ENCODE results near the gene STAC2. TPM values are rescaled to one million over a fixed set of nuclear protein-coding genes. Genes with fewer than 3 reads are reported as not detected.

Gene STAC2
- total and polyA plus RNA-seq, 2 of the 13 experiments (the other 11 are each of a cell fraction or from before 2014, with no cell fraction given), result not detected

GRCh38 chr17:39231591-39232551 lies 6.1 kb upstream of the STAC2 start (continued):
- no peak for TF ChIP-seq PRDM4 (CRISPR knock-in tag; IDR thresholded peaks at IDR 0.05; ENCODE audit: borderline replicate concordance)
- no peak for TF ChIP-seq ZBTB34 (CRISPR knock-in tag; IDR thresholded peaks at IDR 0.05)
- TF ChIP-seq ZNF674 (CRISPR knock-in tag; IDR thresholded peaks at IDR 0.05; ENCODE audit: low read depth), result no peak
- TF ChIP-seq SSRP1 (CRISPR knock-in tag; IDR thresholded peaks at IDR 0.05), result no peak
- TF ChIP-seq ZNF605 (CRISPR knock-in tag; IDR thresholded peaks at IDR 0.05), result no peak
- TF ChIP-seq TIGD3 (CRISPR knock-in tag; IDR thresholded peaks at IDR 0.05; ENCODE audit: borderline replicate concordance), result no peak
- no peak for TF ChIP-seq ZKSCAN1 (IDR thresholded peaks at IDR 0.05; ENCODE audit: low read length)
- no peak for TF ChIP-seq DPF2 (CRISPR knock-in tag; IDR thresholded peaks at IDR 0.05; ENCODE audit: borderline replicate concordance, low read depth)
- no peak for TF ChIP-seq ZNF501 (CRISPR knock-in tag; IDR thresholded peaks at IDR 0.05)
- no peak for TF ChIP-seq HHEX (CRISPR knock-in tag; IDR thresholded peaks at IDR 0.05)
- TF ChIP-seq SAFB2 (CRISPR knock-in tag; IDR thresholded peaks at IDR 0.05; ENCODE audit: borderline replicate concordance, low read depth), result no peak
- TF ChIP-seq ZMYM2 (CRISPR knock-in tag; IDR thresholded peaks at IDR 0.05), result no peak
- TF ChIP-seq NR2F6 (IDR thresholded peaks at IDR 0.05), result no peak
- TF ChIP-seq NR2F6 (CRISPR knock-in tag; IDR thresholded peaks at IDR 0.05), result no peak
- TF ChIP-seq RXRA (CRISPR knock-in tag; IDR thresholded peaks at IDR 0.05), result no peak
- peak; percentile 91 for TF ChIP-seq CTCF (CRISPR knock-in tag; IDR thresholded peaks at IDR 0.05)
- TF ChIP-seq IRF9 (CRISPR knock-in tag; IDR thresholded peaks at IDR 0.05; ENCODE audit: borderline replicate concordance), result peak; percentile 57; the same call in 1 of the 2 replicates
- 0 out of 2 replicates have a peak, but pooled peaks have one; percentile 25 for TF ChIP-seq TRAFD1 (CRISPR knock-in tag; IDR thresholded peaks at IDR 0.05; ENCODE audit: borderline replicate concordance)
- no peak for TF ChIP-seq NFYC (CRISPR knock-in tag; IDR thresholded peaks at IDR 0.05)
